CD8-positive, alpha-beta memory T cell (primary cell): ENCODE measurements around the gene MS4A6A. TPM values are rescaled to one million over a fixed set of nuclear protein-coding genes. Genes with fewer than 3 reads are reported as not detected.

ENCODE experiments used
- CTCF ChIA-PET: fragments of 350-600 bp; sonication (Branson Sonifier 250); formaldehyde crosslinking; loops from one replicate; lab custom pipeline; 2021; ENCODE audit warnings: antibody characterized with exemption; lab: Charles Lee
- POLR2A ChIA-PET: fragments of 350-600 bp; sonication (Branson Sonifier 250); formaldehyde crosslinking; loops from one replicate; lab custom pipeline; 2021; ENCODE audit warnings: antibody characterized with exemption; lab: Charles Lee
- DNase-seq, 5 donors: peaks; one replicate each; pipeline versions ENCODE4 v3.0.0 to v3.0.0-alpha.2; 2020 to 2022; ENCODE audit warnings: mixed read lengths in 1 of 5
- H3K27ac ChIP-seq: one replicate; pipeline ENCODE4 v1.7.0; 2013; ENCODE audit warnings: low read depth, mild to moderate bottlenecking, low read length, moderate library complexity
- H3K27me3 ChIP-seq: 2 replicates; pipeline ENCODE4 v1.7.0; 2013; ENCODE audit warnings: low read length, mild to moderate bottlenecking; ENCODE audit not compliant: insufficient read depth, poor library complexity, severe bottlenecking
- H3K36me3 ChIP-seq: 2 replicates; pipeline ENCODE4 v1.7.0; 2013; ENCODE audit warnings: mild to moderate bottlenecking, low read length, moderate library complexity; ENCODE audit not compliant: insufficient read depth
- H3K4me1 ChIP-seq: 2 replicates; pipeline ENCODE4 v1.7.0; 2013; ENCODE audit warnings: mild to moderate bottlenecking, low read length, moderate library complexity; ENCODE audit not compliant: insufficient read depth
- H3K4me3 ChIP-seq: 2 replicates; pipeline ENCODE4 v1.7.0; 2013; ENCODE audit warnings: mild to moderate bottlenecking, low read length
- H3K9me3 ChIP-seq: 2 replicates; pipeline ENCODE4 v1.7.0; 2013; ENCODE audit warnings: mild to moderate bottlenecking, low read length
- H3K27ac Mint-ChIP-seq, 8 donors: one replicate each; pipeline ENCODE4 v1.8.0; 2020 to 2021; ENCODE audit warnings: mixed read lengths in 8 of 8, mild to moderate bottlenecking in 6 of 8, inconsistent platforms in 3 of 8, moderate library complexity in 3 of 8
- H3K27me3 Mint-ChIP-seq, 2 donors: one replicate each; pipeline ENCODE4 v1.8.0; 2020 to 2021; ENCODE audit warnings: mixed read lengths in 2 of 2, mild to moderate bottlenecking in 1 of 2, moderate library complexity in 1 of 2
- H3K36me3 Mint-ChIP-seq, 3 donors: one replicate each; pipeline ENCODE4 v1.8.0; 2020 to 2021; ENCODE audit warnings: mixed read lengths in 3 of 3, inconsistent platforms in 1 of 3, mild to moderate bottlenecking in 1 of 3
- H3K4me1 Mint-ChIP-seq, 3 donors: one replicate each; pipeline ENCODE4 v1.8.0; 2020 to 2021; ENCODE audit warnings: mixed read lengths in 3 of 3, inconsistent platforms in 1 of 3, mild to moderate bottlenecking in 1 of 3
- H3K4me3 Mint-ChIP-seq, 7 donors: one replicate each; pipeline ENCODE4 v1.8.0; 2020 to 2021; ENCODE audit warnings: mixed read lengths in 7 of 7, mild to moderate bottlenecking in 6 of 7, moderate library complexity in 4 of 7, inconsistent platforms in 2 of 7
- H3K9me3 Mint-ChIP-seq, 5 donors: one replicate each; pipeline ENCODE4 v1.8.0; 2020 to 2022; ENCODE audit warnings: mixed read lengths in 5 of 5, mild to moderate bottlenecking in 3 of 5, moderate library complexity in 2 of 5, inconsistent platforms in 1 of 5
- polyA plus RNA-seq: library from polyadenylated mRNA; unstranded; fragments of 300-500 nt; fragmentation: Illumina TruSeq; gene quantifications from one replicate; pipeline ENCODE4 v1.2.3, GENCODE V29; 2021
- total RNA-seq, 2 experiments: library from RNA; stranded (reverse); gene quantifications; one replicate each; pipeline ENCODE4 v1.2.3, GENCODE V29; 2021

MS4A6A gene
- total and polyA plus RNA-seq, 3 experiments from 2014 or later, result 0.97 to 1.6 (median 1.6) TPM

GRCh38 chr11:60172011-60172410, 10.9 kb downstream of the MS4A6A start:
- no peak overlapping the region for H3K27ac ChIP-seq
- H3K9me3 ChIP-seq, result no peaks in the 10 kb centered on the region
- no peaks in the 10 kb centered on the region for H3K36me3 ChIP-seq
- no peak for DNase-seq
- Mint-ChIP-seq H3K9me3 (peaks cover 0 to 12% (median 5%) of the 10 kb centered on the region in 5 donors), H3K4me1 (peaks cover 3 to 14% (median 6%) of the 10 kb centered on the region in 3 donors), H3K36me3 (no peaks in the 10 kb centered on the region), H3K27ac (no peak overlapping the region), H3K27me3 (peaks cover 7 to 26% of the 10 kb centered on the region in 2 donors), H3K4me3 (no peak overlapping the region)
- no peaks in the 10 kb centered on the region for H3K4me1 ChIP-seq
- CTCF ChIA-PET, result no interaction called here
- no peak overlapping the region for H3K4me3 ChIP-seq
- no peaks in the 10 kb centered on the region for H3K27me3 ChIP-seq
- POLR2A ChIA-PET, result no interaction called here

GRCh38 chr11:60170566-60170965, 12.3 kb downstream of the MS4A6A start:
- no peak overlapping the region for H3K27ac Mint-ChIP-seq
- Histone ChIP-seq H3K9me3 (no peaks in the 10 kb centered on the region), H3K36me3 (no peaks in the 10 kb centered on the region), H3K27me3 (no peaks in the 10 kb centered on the region), H3K4me3 (no peak overlapping the region), H3K27ac (no peak overlapping the region), H3K4me1 (no peaks in the 10 kb centered on the region)
- no peaks in the 10 kb centered on the region for H3K36me3 Mint-ChIP-seq
- H3K4me1 Mint-ChIP-seq, result peaks cover 0 to 4% (median under 1%) of the 10 kb centered on the region in 3 donors
- ChIA-PET POLR2A (no interaction called here), CTCF (no interaction called here)
- H3K9me3 Mint-ChIP-seq, result peaks cover 0 to 12% (median 5%) of the 10 kb centered on the region in 5 donors
- H3K27me3 Mint-ChIP-seq, result peaks cover 4 to 29% of the 10 kb centered on the region in 2 donors
- no peak for DNase-seq
- no peak overlapping the region for H3K4me3 Mint-ChIP-seq

GRCh38 chr11:60169264-60169915, 13.5 kb downstream of the MS4A6A start:
- Mint-ChIP-seq H3K4me3 (no peak overlapping the region), H3K27me3 (peaks cover 3 to 23% of the 10 kb centered on the region in 2 donors), H3K9me3 (peaks cover 0 to 12% (median 5%) of the 10 kb centered on the region in 5 donors), H3K4me1 (no peaks in the 10 kb centered on the region), H3K27ac (no peak overlapping the region), H3K36me3 (no peaks in the 10 kb centered on the region)
- ChIA-PET POLR2A (no interaction called here), CTCF (no interaction called here)
- DNase-seq, result no peak
- Histone ChIP-seq H3K27me3 (no peaks in the 10 kb centered on the region), H3K4me3 (no peak overlapping the region), H3K27ac (no peak overlapping the region), H3K9me3 (no peaks in the 10 kb centered on the region), H3K36me3 (no peaks in the 10 kb centered on the region), H3K4me1 (no peaks in the 10 kb centered on the region)

- Mint-ChIP-seq H3K9me3 (peaks cover 0 to 12% (median 5%) of the 10 kb centered on the region in 5 donors), H3K36me3 (no peaks in the 10 kb centered on the region), H3K4me1 (no peaks in the 10 kb centered on the region), H3K27me3 (peaks cover 5 to 28% of the 10 kb centered on the region in 2 donors), H3K27ac (no peak overlapping the region), H3K4me3 (no peak overlapping the region)
- no peak for DNase-seq
- no peak overlapping the region for H3K27ac ChIP-seq
- H3K27me3 ChIP-seq, result no peaks in the 10 kb centered on the region
- no peaks in the 10 kb centered on the region for H3K36me3 ChIP-seq
- ChIA-PET CTCF (no interaction called here), POLR2A (no interaction called here)
- H3K9me3 ChIP-seq, result no peaks in the 10 kb centered on the region
- no peak overlapping the region for H3K4me3 ChIP-seq
- no peaks in the 10 kb centered on the region for H3K4me1 ChIP-seq
These were observed 14.6 kb downstream of the MS4A6A start for GRCh38 chr11:60168306-60168705.

GRCh38 chr11:60165951-60166350, 16.9 kb downstream of the MS4A6A start:
- no peak for DNase-seq
- Mint-ChIP-seq H3K27me3 (peaks cover 10 to 25% of the 10 kb centered on the region in 2 donors), H3K9me3 (peaks cover 0 to 12% (median 5%) of the 10 kb centered on the region in 5 donors), H3K4me1 (no peaks in the 10 kb centered on the region), H3K4me3 (no peak overlapping the region), H3K27ac (no peak overlapping the region), H3K36me3 (no peaks in the 10 kb centered on the region)
- ChIA-PET CTCF (no interaction called here), POLR2A (no interaction called here)
- no peak overlapping the region for H3K27ac ChIP-seq
- no peaks in the 10 kb centered on the region for H3K9me3 ChIP-seq
- no peaks in the 10 kb centered on the region for H3K4me1 ChIP-seq
- H3K27me3 ChIP-seq, result no peaks in the 10 kb centered on the region
- no peaks in the 10 kb centered on the region for H3K36me3 ChIP-seq
- no peak overlapping the region for H3K4me3 ChIP-seq

GRCh38 chr11:60165538-60165937, 17.3 kb downstream of the MS4A6A start:
- DNase-seq, result no peak
- ChIA-PET CTCF (no interaction called here), POLR2A (no interaction called here)
- H3K27ac ChIP-seq, result no peak overlapping the region
- no peaks in the 10 kb centered on the region for H3K9me3 ChIP-seq
- Mint-ChIP-seq H3K4me1 (no peaks in the 10 kb centered on the region), H3K4me3 (no peak overlapping the region), H3K27ac (no peak overlapping the region), H3K36me3 (no peaks in the 10 kb centered on the region), H3K9me3 (peaks cover 0 to 12% (median 5%) of the 10 kb centered on the region in 5 donors), H3K27me3 (peaks cover 10 to 21% of the 10 kb centered on the region in 2 donors)
- H3K4me1 ChIP-seq, result no peaks in the 10 kb centered on the region
- H3K4me3 ChIP-seq, result no peak overlapping the region
- no peaks in the 10 kb centered on the region for H3K27me3 ChIP-seq
- H3K36me3 ChIP-seq, result no peaks in the 10 kb centered on the region

GRCh38 chr11:60164550-60165075, 18.3 kb downstream of the MS4A6A start:
- Mint-ChIP-seq H3K27ac (peak overlapping the region in 1 of 8 donors; percentile 36), H3K27me3 (peaks cover 10 to 16% of the 10 kb centered on the region in 2 donors), H3K4me3 (no peak overlapping the region), H3K36me3 (no peaks in the 10 kb centered on the region), H3K9me3 (peaks cover 0 to 7% (median 1%) of the 10 kb centered on the region in 5 donors), H3K4me1 (no peaks in the 10 kb centered on the region)
- CTCF ChIA-PET, result no interaction called here
- DNase-seq, result no peak
- Histone ChIP-seq H3K4me1 (no peaks in the 10 kb centered on the region), H3K27ac (no peak overlapping the region), H3K4me3 (no peak overlapping the region), H3K9me3 (no peaks in the 10 kb centered on the region), H3K36me3 (no peaks in the 10 kb centered on the region), H3K27me3 (no peaks in the 10 kb centered on the region)
- POLR2A ChIA-PET, result no interaction called here

GRCh38 chr11:60161766-60162165, 21.1 kb downstream of the MS4A6A start:
- ChIA-PET POLR2A (no interaction called here), CTCF (no interaction called here)
- peaks cover 6 to 19% of the 10 kb centered on the region in 2 donors for H3K27me3 Mint-ChIP-seq
- no peak overlapping the region for H3K27ac ChIP-seq
- no peak overlapping the region for H3K27ac Mint-ChIP-seq
- no peaks in the 10 kb centered on the region for H3K4me1 Mint-ChIP-seq
- no peaks in the 10 kb centered on the region for H3K4me1 ChIP-seq
- H3K36me3 Mint-ChIP-seq, result no peaks in the 10 kb centered on the region
- DNase-seq, result no peak
- H3K9me3 ChIP-seq, result no peaks in the 10 kb centered on the region
- no peaks in the 10 kb centered on the region for H3K36me3 ChIP-seq
- H3K4me3 ChIP-seq, result no peak overlapping the region
- no peak overlapping the region for H3K4me3 Mint-ChIP-seq
- no peaks in the 10 kb centered on the region for H3K27me3 ChIP-seq
- H3K9me3 Mint-ChIP-seq, result no peaks in the 10 kb centered on the region
